Measurements from ENCODE around the gene YIPF3. TPM values are rescaled to one million over a fixed set of nuclear protein-coding genes. Genes with fewer than 3 reads are reported as not detected.

The YIPF3 gene
- total RNA-seq, 1 donor from 2014 or later: 102 TPM

- H3K9me3 Mint-ChIP-seq: no peaks in the 10 kb centered on the region
- no peak overlapping the region for H3K9ac ChIP-seq
- peaks cover 36% of the 10 kb centered on the region for H3K27me3 ChIP-seq
- TF ChIP-seq EZH2 (IDR thresholded peaks at IDR 0.05): peak; percentile 96
- TF ChIP-seq CTCF (IDR thresholded peaks at IDR 0.05): peak; percentile 20
- peak; percentile 92 for TF ChIP-seq EZH2phosphoT487 (IDR thresholded peaks at IDR 0.05)
- no peak overlapping the region for H3K27ac Mint-ChIP-seq
- no peak overlapping the region for H3K27ac ChIP-seq
- H3K4me1 ChIP-seq: no peaks in the 10 kb centered on the region
- peak; percentile 55 for DNase-seq (ENCODE audit: low spot score)
- peak overlapping the region; percentile 92 for H3K4me3 Mint-ChIP-seq
- H3K4me3 ChIP-seq: peak overlapping the region; percentile 74
- peaks cover 19% of the 10 kb centered on the region for H3K36me3 Mint-ChIP-seq
- peaks cover 4% of the 10 kb centered on the region for H3K36me3 ChIP-seq
- H3K4me1 Mint-ChIP-seq: peaks cover 14% of the 10 kb centered on the region
- peaks cover 29% of the 10 kb centered on the region for H3F3A ChIP-seq (ENCODE audit: low read depth)
- H4K20me1 ChIP-seq (ENCODE audit: low read depth): peaks cover 30% of the 10 kb centered on the region
- H3K4me2 ChIP-seq: peak overlapping the region; percentile 91
- H3K79me2 ChIP-seq (ENCODE audit: low read depth): peaks cover 3% of the 10 kb centered on the region
- no peaks in the 10 kb centered on the region for H3K9me3 ChIP-seq (ENCODE audit: low read depth)
- H3K27me3 Mint-ChIP-seq (ENCODE audit: insufficient read depth, low read depth): peaks cover 8% of the 10 kb centered on the region
- H2AFZ ChIP-seq (replicated peaks): peak overlapping the region; percentile 73
Observed at GRCh38 chr6:43509142-43509983, 7.4 kb downstream of the YIPF3 start.

GRCh38 chr6:43508481-43509141, 8.1 kb downstream of the YIPF3 start:
- H3K4me1 Mint-ChIP-seq: peaks cover 14% of the 10 kb centered on the region
- H3K36me3 ChIP-seq: no peaks in the 10 kb centered on the region
- DNase-seq (ENCODE audit: low spot score): no peak
- peaks cover 36% of the 10 kb centered on the region for H3K27me3 ChIP-seq
- H3K27ac Mint-ChIP-seq: no peak overlapping the region
- H3K9me3 Mint-ChIP-seq: no peaks in the 10 kb centered on the region
- peaks cover 21% of the 10 kb centered on the region for H3K36me3 Mint-ChIP-seq
- H3K4me1 ChIP-seq: no peaks in the 10 kb centered on the region
- no peaks in the 10 kb centered on the region for H3K9me3 ChIP-seq (ENCODE audit: low read depth)
- H2AFZ ChIP-seq (replicated peaks): no peak overlapping the region
- H3F3A ChIP-seq (ENCODE audit: low read depth): peaks cover 29% of the 10 kb centered on the region
- peaks cover 8% of the 10 kb centered on the region for H3K27me3 Mint-ChIP-seq (ENCODE audit: insufficient read depth, low read depth)
- no peak overlapping the region for H3K27ac ChIP-seq
- TF ChIP-seq CTCF (IDR thresholded peaks at IDR 0.05) (no peak), EZH2phosphoT487 (IDR thresholded peaks at IDR 0.05) (no peak), EZH2 (IDR thresholded peaks at IDR 0.05) (no peak)
- H3K4me3 ChIP-seq: no peak overlapping the region
- H3K4me2 ChIP-seq: no peak overlapping the region
- no peak overlapping the region for H3K9ac ChIP-seq
- peaks cover 30% of the 10 kb centered on the region for H4K20me1 ChIP-seq (ENCODE audit: low read depth)
- no peaks in the 10 kb centered on the region for H3K79me2 ChIP-seq (ENCODE audit: low read depth)
- peak overlapping the region; percentile 92 for H3K4me3 Mint-ChIP-seq

- no peak overlapping the region for H3K9ac ChIP-seq
- no peak overlapping the region for H3K4me3 ChIP-seq
- no peak overlapping the region for H3K27ac ChIP-seq
- H4K20me1 ChIP-seq (ENCODE audit: low read depth): peaks cover 29% of the 10 kb centered on the region
- H3K4me1 ChIP-seq: no peaks in the 10 kb centered on the region
- H3K36me3 Mint-ChIP-seq: peaks cover 24% of the 10 kb centered on the region
- H3K27me3 ChIP-seq: peaks cover 36% of the 10 kb centered on the region
- no peaks in the 10 kb centered on the region for H3K36me3 ChIP-seq
- H2AFZ ChIP-seq (replicated peaks): no peak overlapping the region
- H3K27me3 Mint-ChIP-seq (ENCODE audit: insufficient read depth, low read depth): peaks cover 8% of the 10 kb centered on the region
- H3K4me1 Mint-ChIP-seq: peaks cover 14% of the 10 kb centered on the region
- TF ChIP-seq CTCF (IDR thresholded peaks at IDR 0.05) (peak; percentile 92), EZH2phosphoT487 (IDR thresholded peaks at IDR 0.05) (no peak)
- no peak overlapping the region for H3K4me3 Mint-ChIP-seq
- H3K9me3 Mint-ChIP-seq: no peaks in the 10 kb centered on the region
- peaks cover 28% of the 10 kb centered on the region for H3F3A ChIP-seq (ENCODE audit: low read depth)
- H3K9me3 ChIP-seq (ENCODE audit: low read depth): no peaks in the 10 kb centered on the region
- no peak overlapping the region for H3K4me2 ChIP-seq
- H3K79me2 ChIP-seq (ENCODE audit: low read depth): no peaks in the 10 kb centered on the region
- peak; percentile 82 for DNase-seq (ENCODE audit: low spot score)
- H3K27ac Mint-ChIP-seq: no peak overlapping the region
Observed at GRCh38 chr6:43506667-43507471, 9.9 kb downstream of the YIPF3 start.

Data from neural progenitor cell (in vitro differentiated cells).